ENCODE measurements around the gene DTX3.
"Not testable (repeated sequence)": the region's sequence is repeated elsewhere in the genome, so short reads cannot be mapped to it uniquely, and the experiment has no call there.

Gene DTX3

GRCh38 chr12:57583008-57583831 lies 21.4 kb upstream of the DTX3 start:
- DNase-seq (ENCODE audit: low read depth in 2 of 2, low spot score in 1 of 2), result peak; percentile 31 to 47

DNA sequence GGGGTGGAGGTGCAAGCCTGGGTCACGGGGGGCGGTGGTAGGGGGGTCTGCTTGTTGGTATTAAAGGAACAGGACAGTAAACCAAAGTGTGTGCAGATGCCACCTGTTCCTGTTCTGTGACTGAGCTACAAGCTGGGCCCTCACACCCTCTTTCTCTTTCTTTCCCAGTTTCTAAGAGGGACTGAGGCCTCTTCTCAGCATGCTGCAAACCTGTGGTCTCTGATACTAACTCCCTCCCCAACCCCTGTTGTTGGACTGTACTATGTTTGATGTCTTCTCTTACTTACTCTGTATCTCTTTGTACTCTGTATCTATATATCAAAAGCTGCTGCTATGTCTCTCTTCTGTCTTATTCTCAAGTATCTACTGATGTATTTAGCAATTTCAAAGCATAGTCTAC lies 20.6 kb upstream of the DTX3 start:
- DNase-seq (ENCODE audit: low read depth in 2 of 2, low spot score in 1 of 2), result no peak

DNA sequence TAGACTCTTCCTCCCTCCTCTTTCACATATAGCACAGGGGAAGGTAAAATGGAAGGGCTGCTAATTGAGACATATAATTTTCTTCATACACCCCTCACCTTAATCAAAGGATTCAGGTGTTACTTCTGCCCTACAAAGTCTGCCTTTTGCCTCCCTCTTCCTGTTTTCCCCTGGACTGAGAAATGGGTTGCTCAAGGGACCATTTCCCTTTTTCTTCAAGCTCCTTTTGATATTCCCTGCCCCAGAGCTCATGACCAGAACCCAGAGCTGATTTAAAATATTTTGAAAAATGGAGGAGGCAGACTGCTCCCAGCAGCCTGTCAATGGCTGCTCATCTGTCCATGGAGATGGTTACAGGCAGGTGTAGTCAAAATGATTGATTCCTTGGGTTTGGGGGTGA lies 19.9 kb upstream of the DTX3 start:
- DNase-seq (ENCODE audit: low read depth in 2 of 2, low spot score in 1 of 2), result no peak

DNA sequence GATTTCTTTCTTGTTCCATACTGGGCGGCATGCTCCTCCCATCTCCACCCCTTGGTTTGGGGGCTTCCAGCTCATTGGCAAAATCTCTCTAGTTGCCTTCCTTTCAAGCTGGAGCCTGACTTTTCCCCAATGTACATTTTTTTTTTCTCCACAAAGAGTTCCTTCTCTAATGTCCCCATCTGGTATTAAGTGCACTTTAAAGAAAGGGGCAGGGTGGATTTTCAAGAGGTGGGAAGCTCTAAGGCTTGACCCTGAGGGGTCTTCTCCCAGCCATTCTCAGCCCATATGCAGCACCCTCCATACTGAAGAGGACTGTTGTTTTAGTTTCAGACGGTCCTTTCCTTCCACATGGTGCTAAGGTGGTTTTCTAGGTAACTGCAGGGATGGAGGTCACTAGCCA lies 19.5 kb upstream of the DTX3 start:
- no peak for DNase-seq (ENCODE audit: low read depth in 2 of 2, low spot score in 1 of 2)

GRCh38 chr12:57586128-57586527 lies 18.5 kb upstream of the DTX3 start:
- DNase-seq (ENCODE audit: low read depth in 2 of 2, low spot score in 1 of 2), result no peak

GRCh38 chr12:57586832-57587429 lies 17.7 kb upstream of the DTX3 start:
- no peak for DNase-seq (ENCODE audit: low read depth in 2 of 2, low spot score in 1 of 2)

DNA sequence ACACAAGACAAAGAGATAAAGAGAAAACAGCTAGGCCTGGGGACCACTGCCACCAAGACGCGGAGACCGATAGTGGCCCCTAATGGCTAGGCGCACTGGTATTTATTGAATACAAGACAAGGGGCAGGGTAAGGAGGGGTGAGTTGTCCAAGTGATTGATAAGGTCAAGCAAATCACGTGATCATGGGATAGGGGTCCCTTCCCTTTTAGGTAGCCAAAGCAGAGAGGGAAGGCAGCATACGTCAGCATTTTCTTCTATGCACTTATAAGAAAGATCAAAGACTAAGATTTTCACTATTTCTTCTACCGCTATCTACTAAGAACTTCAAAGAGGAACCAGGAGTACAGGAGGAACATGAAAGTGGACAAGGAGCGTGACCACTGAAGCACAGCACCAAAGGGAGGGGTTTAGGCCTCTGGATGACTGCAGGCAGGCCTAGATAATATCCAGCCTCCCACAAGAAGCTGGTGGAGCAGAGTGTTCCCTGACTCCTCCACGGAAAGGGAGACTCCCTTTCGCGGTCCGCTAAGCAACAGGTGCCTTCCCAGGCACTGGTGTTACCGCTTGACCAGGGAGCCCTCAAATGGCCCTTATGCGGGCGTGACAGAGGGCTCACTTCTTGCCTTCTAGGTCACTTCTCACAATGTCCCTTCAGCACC lies 15.5 kb upstream of the DTX3 start:
- DNase-seq (ENCODE audit: low read depth in 2 of 2, low spot score in 1 of 2), result not testable (repeated sequence)

DNA sequence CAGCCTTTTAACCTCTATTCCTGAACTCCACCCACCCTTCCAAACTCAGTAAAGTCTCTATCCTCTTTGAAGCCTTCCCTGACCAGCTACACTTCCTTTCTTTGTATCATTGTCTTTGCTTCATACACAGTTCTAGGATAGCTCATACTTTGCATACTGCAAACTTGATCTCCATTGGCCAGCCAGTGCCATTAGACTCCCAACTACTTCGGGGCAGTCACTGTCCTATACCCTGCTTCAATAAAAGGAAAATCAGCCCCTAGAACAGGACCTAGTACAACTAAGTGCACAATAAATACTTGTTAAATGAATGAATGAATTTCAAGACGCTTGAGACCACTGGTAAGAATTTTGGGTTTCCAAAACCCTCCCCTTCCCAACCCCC lies 14.2 kb upstream of the DTX3 start:
- no peak for DNase-seq (ENCODE audit: low read depth in 2 of 2, low spot score in 1 of 2)

DNA sequence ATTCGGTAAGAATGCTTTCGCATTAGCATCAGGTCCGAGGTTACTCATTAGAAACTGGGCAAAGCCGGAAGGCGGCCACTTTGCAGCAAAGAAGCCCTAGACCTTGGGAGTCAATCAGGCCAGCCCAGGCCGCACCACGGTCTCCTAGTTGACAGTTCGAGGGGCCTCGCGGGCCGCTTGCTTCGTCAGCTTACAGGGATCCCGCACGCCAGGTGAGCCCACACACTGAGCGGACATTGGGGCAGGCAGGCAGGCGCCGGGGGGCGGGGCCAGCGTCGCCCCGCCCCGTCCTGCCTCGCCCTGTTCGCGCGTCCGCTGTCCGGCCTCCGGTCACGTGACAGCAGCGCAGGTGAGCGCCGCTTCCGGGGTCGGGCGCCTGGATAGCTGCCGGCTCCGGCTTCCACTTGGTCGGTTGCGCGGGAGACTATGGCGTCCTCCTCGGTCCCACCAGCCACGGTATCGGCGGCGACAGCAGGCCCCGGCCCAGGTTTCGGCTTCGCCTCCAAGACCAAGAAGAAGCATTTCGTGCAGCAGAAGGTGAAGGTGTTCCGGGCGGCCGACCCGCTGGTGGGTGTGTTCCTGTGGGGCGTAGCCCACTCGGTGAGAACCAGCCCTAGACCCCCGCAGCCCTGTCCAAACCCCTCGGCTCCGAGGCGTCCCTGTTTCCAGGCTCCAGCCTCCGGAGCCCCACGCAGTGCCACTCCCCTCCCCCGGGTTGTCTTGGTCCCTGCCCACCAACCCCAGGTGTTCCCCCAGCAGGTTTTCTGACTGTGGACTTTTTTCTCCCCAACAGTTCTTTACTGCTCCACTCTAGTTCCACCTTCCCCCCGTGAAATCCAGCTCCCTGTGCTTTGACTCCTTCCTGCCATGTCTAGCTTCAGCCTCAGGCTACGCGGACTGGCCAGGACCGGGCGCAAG lies 13.5 kb upstream of the DTX3 start, which contains the start of gene PIP4K2C:
TSS of gene PIP4K2C (plus strand) at position 329 of the 918 bp plus-strand sequence. CDS start at position 427, 98 bp downstream.
- DNase-seq (ENCODE audit: low read depth in 2 of 2, low spot score in 1 of 2), result peak; percentile 33 to 60

DNA sequence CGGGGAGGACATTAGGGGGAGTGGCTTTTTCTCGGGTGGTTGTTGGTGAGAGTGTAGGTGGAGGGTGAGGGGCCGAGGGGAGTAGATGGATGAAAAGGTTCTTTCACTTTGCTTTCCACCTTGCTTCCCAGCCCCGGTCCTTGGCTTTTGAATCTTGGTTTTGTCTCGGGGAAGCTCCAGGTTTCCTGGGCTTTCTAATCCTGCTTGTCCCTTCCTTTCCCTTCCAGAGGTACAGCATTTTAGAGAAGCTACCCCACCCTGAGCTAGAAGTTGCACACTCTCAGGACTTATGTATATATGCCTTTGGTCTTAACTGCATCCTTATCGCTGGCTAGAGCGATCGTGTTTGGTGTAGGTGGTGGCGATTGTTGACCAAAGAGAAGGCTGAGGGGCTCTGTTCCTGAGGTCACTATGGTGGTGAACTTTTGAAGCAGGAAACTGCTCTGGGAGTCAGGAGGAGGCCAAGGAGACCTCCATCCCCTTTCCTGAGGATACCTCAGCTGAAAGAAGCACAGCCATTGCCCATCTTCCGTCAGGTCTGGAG lies 12.8 kb upstream of the DTX3 start:
- DNase-seq (ENCODE audit: low read depth in 2 of 2, low spot score in 1 of 2), result no peak

GRCh38 chr12:57592551-57593165 lies 12.0 kb upstream of the DTX3 start:
- DNase-seq (ENCODE audit: low read depth in 2 of 2, low spot score in 1 of 2), result no peak

- DNase-seq (ENCODE audit: low read depth in 2 of 2, low spot score in 1 of 2), result no peak
These were observed 11.4 kb upstream of the DTX3 start for GRCh38 chr12:57593187-57593586.

- no peak for DNase-seq (ENCODE audit: low read depth in 2 of 2, low spot score in 1 of 2)
These were observed 4.2 kb upstream of the DTX3 start for GRCh38 chr12:57600395-57600794.

DNA sequence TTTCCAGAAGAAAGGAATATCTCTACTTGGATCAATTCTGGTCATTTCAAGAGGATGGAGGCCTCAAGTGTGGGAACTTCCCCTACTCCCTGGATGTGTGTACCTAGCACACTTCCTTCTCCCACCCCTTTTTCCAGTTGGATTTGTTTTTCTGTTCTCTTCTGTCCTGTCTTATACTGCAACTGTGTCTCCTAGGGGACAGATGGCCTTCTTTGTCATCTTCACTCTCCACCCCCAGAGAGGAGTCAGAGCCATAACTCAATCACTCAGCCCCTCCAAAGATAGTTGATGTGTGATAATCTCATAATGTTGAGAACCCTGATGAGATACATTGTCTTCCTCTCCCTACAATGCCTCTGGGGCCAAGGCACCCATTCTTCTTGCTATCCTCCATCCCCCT lies 2.1 kb upstream of the DTX3 start:
- no peak for DNase-seq (ENCODE audit: low read depth in 2 of 2, low spot score in 1 of 2)

- DNase-seq (ENCODE audit: low read depth in 2 of 2, low spot score in 1 of 2), result no peak
These were observed 1.3 kb upstream of the DTX3 start for GRCh38 chr12:57603324-57603723.

DNA sequence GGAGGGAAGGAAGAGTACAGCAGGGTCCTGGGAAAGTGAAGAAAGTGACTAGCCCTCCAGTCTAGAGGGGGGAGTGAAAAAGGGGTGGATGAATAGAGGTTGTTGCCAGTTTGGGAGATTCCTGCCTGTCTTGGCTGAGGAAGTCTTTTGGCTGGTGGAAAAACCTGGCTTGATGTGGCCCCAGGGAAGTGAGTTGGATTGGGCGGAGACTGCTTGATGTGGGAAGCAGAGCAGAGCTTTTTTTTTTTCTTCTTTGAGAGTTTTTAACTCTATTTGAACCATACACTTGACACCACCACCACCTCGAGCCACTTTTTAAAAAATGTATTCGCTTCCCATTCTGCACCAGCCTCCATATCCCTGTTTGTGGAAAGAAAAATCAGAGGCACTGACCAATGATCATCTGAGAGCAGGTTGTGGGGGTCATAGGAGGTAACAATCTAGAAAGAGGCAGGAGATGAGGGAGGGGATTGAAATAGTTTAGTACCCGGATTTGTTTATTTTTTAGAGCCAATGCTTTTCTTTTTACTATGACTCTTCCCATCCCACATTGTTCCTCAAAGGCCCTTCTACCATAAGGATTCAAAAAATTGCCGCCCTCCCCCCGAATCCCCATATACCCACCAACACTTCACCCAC lies 690 bp upstream of the DTX3 start:
- DNase-seq (ENCODE audit: low read depth in 2 of 2, low spot score in 1 of 2), result no peak

- DNase-seq (ENCODE audit: low read depth in 2 of 2, low spot score in 1 of 2), result no peak
These were observed 577 bp downstream of the DTX3 start for GRCh38 chr12:57604992-57605810.

- no peak for DNase-seq (ENCODE audit: low read depth in 2 of 2, low spot score in 1 of 2)
These were observed 1.2 kb downstream of the DTX3 start for GRCh38 chr12:57605811-57606311.

- DNase-seq (ENCODE audit: low read depth in 2 of 2, low spot score in 1 of 2), result no peak
These were observed 1.8 kb downstream of the DTX3 start for GRCh38 chr12:57606399-57606798.

All from stimulated activated CD8-positive, alpha-beta memory T cell treated with anti-CD3 and anti-CD28 coated beads, Interleukin-4, amount 100 ng/mL, for 4 hours (primary cell).